Lung (tissue), 12 donors: ENCODE data around the gene EFHD2. TPM values are rescaled to one million over a fixed set of nuclear protein-coding genes. Genes with fewer than 3 reads are reported as not detected.

Source experiments
- ATAC-seq: fragments of 200-7000 bp; cut with Tn5 transposase; one replicate; pipeline ENCODE4 v1.9.1; 2020; ENCODE audit warnings: moderate number of reproducible peaks; ENCODE audit not compliant: insufficient read depth, low FRiP score
- DNase-seq, 3 donors: peaks; one replicate each; pipeline ENCODE4 v3.0.0-alpha.2; 2013 to 2017
- H3K27ac ChIP-seq, 2 donors: one replicate each; pipeline ENCODE4 v1.5.1; 2013; ENCODE audit warnings: mild to moderate bottlenecking in 2 of 2, moderate library complexity in 2 of 2, control low read depth in 1 of 2, inconsistent platforms in 1 of 2, low read depth in 1 of 2, low read length in 1 of 2
- H3K27me3 ChIP-seq, 3 donors: one replicate each; pipeline ENCODE4 v1.5.1; 2013; ENCODE audit warnings: low read length in 2 of 3; ENCODE audit not compliant: control insufficient read depth in 3 of 3, insufficient read depth in 3 of 3
- H3K36me3 ChIP-seq, 4 donors: one replicate each; pipeline ENCODE4 v1.5.1; 2013; ENCODE audit warnings: low read length in 4 of 4, mild to moderate bottlenecking in 1 of 4, moderate library complexity in 1 of 4; ENCODE audit not compliant: control insufficient read depth in 4 of 4, insufficient read depth in 4 of 4
- H3K4me1 ChIP-seq, 5 donors: one replicate each; pipeline ENCODE4 v1.5.1; 2013; ENCODE audit warnings: low read length in 5 of 5, mild to moderate bottlenecking in 2 of 5, moderate library complexity in 1 of 5; ENCODE audit not compliant: control insufficient read depth in 5 of 5, insufficient read depth in 5 of 5
- H3K4me3 ChIP-seq: one replicate; pipeline ENCODE4 v1.5.1; 2013; ENCODE audit warnings: mild to moderate bottlenecking, control low read depth, moderate library complexity
- H3K9ac ChIP-seq, 2 donors: one replicate each; pipeline ENCODE4 v1.5.1; 2013; ENCODE audit warnings: low read length in 2 of 2, control low read depth in 1 of 2; ENCODE audit not compliant: insufficient read depth in 1 of 2
- H3K9me3 ChIP-seq, 4 donors: one replicate each; pipeline ENCODE4 v1.5.1; 2013; ENCODE audit warnings: low read length in 3 of 4, mild to moderate bottlenecking in 1 of 4, moderate library complexity in 1 of 4; ENCODE audit not compliant: control insufficient read depth in 4 of 4, insufficient read depth in 3 of 4
- WGBS, 2 donors: extraction: QIAGEN DNeasy Blood & Tissue Kit; methylation state at CpG; one replicate each; pipeline ENCODE4 v1.1.7; 2013; 5-methylcytosine and 5-hydroxymethylcytosine counted together
- polyA plus RNA-seq, 2 donors: library from polyadenylated mRNA; stranded (reverse); fragments of 200-250 nt; gene quantifications; one replicate each; pipeline ENCODE4 v1.2.1, GENCODE V29; 2013
- total RNA-seq, 2 donors: library from RNA; depleted of rRNA in 1 of 2; stranded (reverse); fragments of >200 nt in 1 of 2; gene quantifications; one replicate each; pipeline ENCODE4 v1.2.1, GENCODE V29; 2014 to 2021
- TF ChIP-seq, protein P1 (sequence below): IDR thresholded peaks from 2 replicates; pipeline ENCODE4 v1.5.1; 2012; ENCODE audit warnings: mild to moderate bottlenecking; ENCODE audit errors: control extremely low read depth, extremely low read depth
- donor health status: control.
- donor health status: control.
- donor health status: Bipolar disorder and iron deficiency.
- donor health status: healthy.
- donor health status: DM: yes; HTN: yes; CAD: no.

Gene EFHD2
- total and polyA plus RNA-seq, 4 donors, result 28.2 to 175 (median 90.1) TPM

GRCh38 chr1:15442759-15443158 lies 33.1 kb downstream of the EFHD2 start:
- WGBS, 2 donors, result 86 to 91% methylated on average over 5 of the region's 5 CpGs
- no peak for ATAC-seq
- Histone ChIP-seq H3K27me3 (peaks cover 0 to 6% (median 0%) of the 10 kb centered on the region in 3 donors), H3K36me3 (no peaks in the 10 kb centered on the region), H3K27ac (no peak overlapping the region), H3K9me3 (no peaks in the 10 kb centered on the region), H3K4me3 (no peak overlapping the region), H3K9ac (no peak overlapping the region), H3K4me1 (peaks cover 0 to 10% (median 0%) of the 10 kb centered on the region in 5 donors)
- TF ChIP-seq, protein P1, sequence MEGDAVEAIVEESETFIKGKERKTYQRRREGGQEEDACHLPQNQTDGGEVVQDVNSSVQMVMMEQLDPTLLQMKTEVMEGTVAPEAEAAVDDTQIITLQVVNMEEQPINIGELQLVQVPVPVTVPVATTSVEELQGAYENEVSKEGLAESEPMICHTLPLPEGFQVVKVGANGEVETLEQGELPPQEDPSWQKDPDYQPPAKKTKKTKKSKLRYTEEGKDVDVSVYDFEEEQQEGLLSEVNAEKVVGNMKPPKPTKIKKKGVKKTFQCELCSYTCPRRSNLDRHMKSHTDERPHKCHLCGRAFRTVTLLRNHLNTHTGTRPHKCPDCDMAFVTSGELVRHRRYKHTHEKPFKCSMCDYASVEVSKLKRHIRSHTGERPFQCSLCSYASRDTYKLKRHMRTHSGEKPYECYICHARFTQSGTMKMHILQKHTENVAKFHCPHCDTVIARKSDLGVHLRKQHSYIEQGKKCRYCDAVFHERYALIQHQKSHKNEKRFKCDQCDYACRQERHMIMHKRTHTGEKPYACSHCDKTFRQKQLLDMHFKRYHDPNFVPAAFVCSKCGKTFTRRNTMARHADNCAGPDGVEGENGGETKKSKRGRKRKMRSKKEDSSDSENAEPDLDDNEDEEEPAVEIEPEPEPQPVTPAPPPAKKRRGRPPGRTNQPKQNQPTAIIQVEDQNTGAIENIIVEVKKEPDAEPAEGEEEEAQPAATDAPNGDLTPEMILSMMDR, result no peak
- DNase-seq, result no peak

GRCh38 chr1:15443281-15443680 lies 33.6 kb downstream of the EFHD2 start:
- TF ChIP-seq, protein P1, result no peak
- H3K9me3 ChIP-seq, result no peaks in the 10 kb centered on the region
- no peaks in the 10 kb centered on the region for H3K36me3 ChIP-seq
- ATAC-seq, result no peak
- no peak overlapping the region for H3K9ac ChIP-seq
- peaks cover 0 to 6% (median 0%) of the 10 kb centered on the region in 3 donors for H3K27me3 ChIP-seq
- no peak overlapping the region for H3K4me3 ChIP-seq
- peaks cover 0 to 10% (median 0%) of the 10 kb centered on the region in 5 donors for H3K4me1 ChIP-seq
- DNase-seq, result no peak
- 57 to 78% methylated on average over 5 of the region's 5 CpGs for WGBS, 2 donors
- no peak overlapping the region for H3K27ac ChIP-seq

GRCh38 chr1:15444468-15445389 lies 35.0 kb downstream of the EFHD2 start:
- Histone ChIP-seq H3K9me3 (peaks cover 0 to 1% (median 0%) of the 10 kb centered on the region in 4 donors), H3K4me1 (peaks cover 0 to 10% (median 0%) of the 10 kb centered on the region in 5 donors), H3K27me3 (peaks cover 0 to 6% (median 0%) of the 10 kb centered on the region in 3 donors), H3K4me3 (no peak overlapping the region), H3K9ac (no peak overlapping the region), H3K36me3 (no peaks in the 10 kb centered on the region), H3K27ac (no peak overlapping the region)
- 78 to 84% methylated on average over 17 of the region's 17 CpGs for WGBS, 2 donors
- no peak for ATAC-seq
- peak in 1 of 3 donors; percentile 28 for DNase-seq
- TF ChIP-seq, protein P1, result no peak
